BLaER1 treated with 17β-estradiol and CSF1 and Interleukin-3, amounts not matched to agents 10 nM and 100 nM (cell line): ENCODE data around the gene PIP4K2B.
"Not testable (repeated sequence)": the region's sequence is repeated elsewhere in the genome, so short reads cannot be mapped to it uniquely, and the experiment has no call there.

Experiments
- H3K27ac ChIP-seq, 11 experiments: shearing (Covaris generic); formaldehyde crosslinking; 2 replicates each; pipeline ENCODE4 v1.8.1; 2022
- H3K27me3 ChIP-seq, 11 experiments: shearing (Covaris generic); formaldehyde crosslinking; 2 replicates each; pipeline ENCODE4 v1.8.1; 2022
- H3K36me3 ChIP-seq, 11 experiments: shearing (Covaris generic); formaldehyde crosslinking; 2 replicates each; pipeline ENCODE4 v1.8.1; 2022
- H3K4me1 ChIP-seq, 10 experiments: shearing (Covaris generic); formaldehyde crosslinking; 2 replicates each; pipeline ENCODE4 v1.8.1; 2022
- H3K4me2 ChIP-seq, 11 experiments: shearing (Covaris generic); formaldehyde crosslinking; 2 replicates each; pipeline ENCODE4 v1.8.1; 2022
- H3K4me3 ChIP-seq, 10 experiments: shearing (Covaris generic); formaldehyde crosslinking; 2 replicates each; pipeline ENCODE4 v1.8.1; 2022
- H3K9ac ChIP-seq, 11 experiments: shearing (Covaris generic); formaldehyde crosslinking; 2 replicates each; pipeline ENCODE4 v1.8.1; 2022
- H3K9me3 ChIP-seq, 11 experiments: shearing (Covaris generic); formaldehyde crosslinking; replicated peaks in 1 of 11; 2 replicates each; pipeline ENCODE4 v1.8.1; 2022
- H4K20me1 ChIP-seq, 11 experiments: shearing (Covaris generic); formaldehyde crosslinking; 2 replicates each; pipeline ENCODE4 v1.8.1; 2022
- Cebpa-rat ChIP-seq, 11 experiments: shearing (Covaris generic); IDR thresholded peaks; 2 replicates each; pipeline ENCODE4 v1.8.1; 2022

PIP4K2B gene

GRCh38 chr17:38800237-38800760 lies 943 bp upstream of the PIP4K2B start:
- Histone ChIP-seq H3K27ac (peak overlapping the region in 10 of 11 experiments; percentile 88 to 100 (median 98); a peak in 17 of 22 replicates), H3K4me2 (peak overlapping the region; percentile 64 to 90 (median 78)), H3K4me1 (peaks cover 52 to 71% (median 60%) of the 10 kb centered on the region in 10 experiments), H3K27me3 (no peaks in the 10 kb centered on the region), H3K9ac (peak overlapping the region; percentile 92 to 100 (median 98); a peak in 21 of 22 replicates), H3K9me3 (no peaks in the 10 kb centered on the region), H4K20me1 (peaks cover 18 to 57% (median 30%) of the 10 kb centered on the region in 11 experiments; a peak in 19 of 22 replicates), H3K4me3 (peak overlapping the region; percentile 65 to 88 (median 85)), H3K36me3 (peaks cover 46 to 72% (median 58%) of the 10 kb centered on the region in 11 experiments)
- TF ChIP-seq Cebpa-rat (IDR thresholded peaks at IDR 0.05) = no peak

- H3K36me3 ChIP-seq = peaks cover 34 to 70% (median 54%) of the 10 kb centered on the region in 11 experiments
- H3K27ac ChIP-seq = peak overlapping the region; percentile 88 to 100 (median 99)
These were observed 499 bp downstream of the PIP4K2B start for GRCh38 chr17:38798614-38799500.

GRCh38 chr17:38797828-38798227 lies 1.5 kb downstream of the PIP4K2B start:
- H3K27ac ChIP-seq = peak overlapping the region in 8 of 11 experiments; percentile 95 to 99 (median 98); a peak in 13 of 22 replicates
- no peaks in the 10 kb centered on the region for H3K9me3 ChIP-seq
- peak overlapping the region; percentile 86 to 99 (median 97) for H3K4me2 ChIP-seq
- peaks cover 28 to 70% (median 52%) of the 10 kb centered on the region in 11 experiments; a peak in 21 of 22 replicates for H3K36me3 ChIP-seq
- no peak for TF ChIP-seq Cebpa-rat (IDR thresholded peaks at IDR 0.05)
- H3K9ac ChIP-seq = peak overlapping the region; percentile 92 to 100 (median 98); a peak in 21 of 22 replicates
- H3K4me1 ChIP-seq = peaks cover 47 to 55% (median 52%) of the 10 kb centered on the region in 10 experiments
- H3K4me3 ChIP-seq = peak overlapping the region; percentile 65 to 88 (median 85)
- peaks cover 22 to 72% (median 47%) of the 10 kb centered on the region in 11 experiments; a peak in 19 of 22 replicates for H4K20me1 ChIP-seq
- H3K27me3 ChIP-seq = no peaks in the 10 kb centered on the region

More at GRCh38 chr17:38798614-38799500, 499 bp downstream of the PIP4K2B start:
- Histone ChIP-seq H3K9me3 (no peaks in the 10 kb centered on the region), H3K27me3 (no peaks in the 10 kb centered on the region), H4K20me1 (peaks cover 18 to 64% (median 38%) of the 10 kb centered on the region in 11 experiments; a peak in 19 of 22 replicates), H3K4me2 (peak overlapping the region; percentile 86 to 99 (median 97)), H3K9ac (peak overlapping the region; percentile 92 to 100 (median 98)), H3K4me1 (peaks cover 52 to 66% (median 58%) of the 10 kb centered on the region in 10 experiments), H3K4me3 (peak overlapping the region; percentile 65 to 88 (median 85))
- no peak for TF ChIP-seq Cebpa-rat (IDR thresholded peaks at IDR 0.05)

GRCh38 chr17:38797158-38797490 lies 2.2 kb downstream of the PIP4K2B start:
- TF ChIP-seq Cebpa-rat (IDR thresholded peaks at IDR 0.05) = no peak
- H3K9me3 ChIP-seq = no peaks in the 10 kb centered on the region
- H3K36me3 ChIP-seq = peaks cover 26 to 70% (median 52%) of the 10 kb centered on the region in 11 experiments; a peak in 21 of 22 replicates
- H3K27me3 ChIP-seq = no peaks in the 10 kb centered on the region
- H3K9ac ChIP-seq = peak overlapping the region; percentile 17 to 100 (median 98); a peak in 12 of 22 replicates
- peaks cover 40 to 48% (median 44%) of the 10 kb centered on the region in 10 experiments for H3K4me1 ChIP-seq
- H3K27ac ChIP-seq = 0 out of 22 replicates have a peak overlapping the region, but pooled peaks of 1 of the 11 experiments have one; percentile 98
- H3K4me2 ChIP-seq = peak overlapping the region; percentile 86 to 99 (median 97)
- H4K20me1 ChIP-seq = peaks cover 26 to 72% (median 49%) of the 10 kb centered on the region in 11 experiments; a peak in 21 of 22 replicates
- peak overlapping the region in 6 of 10 experiments; percentile 80 to 88 (median 87); a peak in 7 of 20 replicates for H3K4me3 ChIP-seq

- no peaks in the 10 kb centered on the region for H3K9me3 ChIP-seq
- peaks cover 29 to 72% (median 52%) of the 10 kb centered on the region in 11 experiments; a peak in 21 of 22 replicates for H4K20me1 ChIP-seq
- H3K9ac ChIP-seq = peak overlapping the region in 3 of 11 experiments; percentile 93 to 99 (median 99); a peak in 1 of 22 replicates
- peaks cover 35 to 43% (median 39%) of the 10 kb centered on the region in 10 experiments for H3K4me1 ChIP-seq
- H3K36me3 ChIP-seq = peaks cover 25 to 69% (median 52%) of the 10 kb centered on the region in 11 experiments; a peak in 21 of 22 replicates
- H3K27ac ChIP-seq = no peak overlapping the region
- H3K4me2 ChIP-seq = peak overlapping the region; percentile 86 to 99 (median 97); a peak in 20 of 22 replicates
- TF ChIP-seq Cebpa-rat (IDR thresholded peaks at IDR 0.05) = no peak
- H3K4me3 ChIP-seq = no peak overlapping the region
- H3K27me3 ChIP-seq = no peaks in the 10 kb centered on the region
These were observed 2.8 kb downstream of the PIP4K2B start for GRCh38 chr17:38796451-38797157.

- no peak overlapping the region for H3K4me3 ChIP-seq
- no peaks in the 10 kb centered on the region for H3K27me3 ChIP-seq
- TF ChIP-seq Cebpa-rat (IDR thresholded peaks at IDR 0.05) = no peak
- H3K27ac ChIP-seq = no peak overlapping the region
- H3K4me2 ChIP-seq = no peak overlapping the region
- peaks cover 23 to 74% (median 53%) of the 10 kb centered on the region in 11 experiments; a peak in 21 of 22 replicates for H3K36me3 ChIP-seq
- H4K20me1 ChIP-seq = peaks cover 31 to 91% (median 71%) of the 10 kb centered on the region in 11 experiments; a peak in 21 of 22 replicates
- H3K9me3 ChIP-seq = no peaks in the 10 kb centered on the region
- H3K4me1 ChIP-seq = peaks cover 21 to 26% (median 25%) of the 10 kb centered on the region in 10 experiments
- no peak overlapping the region for H3K9ac ChIP-seq
These were observed 5.1 kb downstream of the PIP4K2B start for GRCh38 chr17:38794221-38794620.

GRCh38 chr17:38791162-38791561 lies 8.2 kb downstream of the PIP4K2B start:
- no peaks in the 10 kb centered on the region for H3K27me3 ChIP-seq
- no peak overlapping the region for H3K4me2 ChIP-seq
- H3K36me3 ChIP-seq = peaks cover 35 to 79% (median 60%) of the 10 kb centered on the region in 11 experiments
- TF ChIP-seq Cebpa-rat (IDR thresholded peaks at IDR 0.05) = no peak
- H3K9ac ChIP-seq = no peak overlapping the region
- peaks cover 0 to 4% (median under 1%) of the 10 kb centered on the region in 10 experiments; a peak in 4 of 20 replicates for H3K4me1 ChIP-seq
- no peaks in the 10 kb centered on the region for H3K9me3 ChIP-seq
- no peak overlapping the region for H3K27ac ChIP-seq
- peaks cover 17 to 93% (median 78%) of the 10 kb centered on the region in 11 experiments; a peak in 21 of 22 replicates for H4K20me1 ChIP-seq
- no peak overlapping the region for H3K4me3 ChIP-seq

GRCh38 chr17:38790148-38790707 lies 9.1 kb downstream of the PIP4K2B start:
- not testable (repeated sequence) for H3K4me3 ChIP-seq, H3K9ac ChIP-seq, H3K27ac ChIP-seq, H3K4me2 ChIP-seq, H3K4me1 ChIP-seq, H3K27me3 ChIP-seq, H3K9me3 ChIP-seq
- peaks cover 35 to 79% (median 60%) of the 10 kb centered on the region in 11 experiments for H3K36me3 ChIP-seq
- H4K20me1 ChIP-seq = peaks cover 16 to 90% (median 74%) of the 10 kb centered on the region in 11 experiments; a peak in 20 of 22 replicates
